HG02759 (cell line): ENCODE results near the gene C10orf143.
"Not testable (repeated sequence)": the region's sequence is repeated elsewhere in the genome, so short reads cannot be mapped to it uniquely, and the experiment has no call there.

Experiments used
- ATAC-seq: cut with Tn5 transposase; IDR thresholded peaks from one replicate; pipeline ENCODE4 v1.9.1; 2021; ENCODE audit warnings: mild to moderate bottlenecking, moderate library complexity; ENCODE audit not compliant: unreplicated experiment

Gene C10orf143

GRCh38 chr10:130037169-130037661, 73.4 kb downstream of the C10orf143 start:
- no peak for ATAC-seq

- ATAC-seq, result no peak
Measured at GRCh38 chr10:130036296-130037065, 74.1 kb downstream of the C10orf143 start.

GRCh38 chr10:130029209-130029608, 81.4 kb downstream of the C10orf143 start:
- ATAC-seq, result no peak

GRCh38 chr10:130028465-130028819, 82.2 kb downstream of the C10orf143 start:
- no peak for ATAC-seq

DNA sequence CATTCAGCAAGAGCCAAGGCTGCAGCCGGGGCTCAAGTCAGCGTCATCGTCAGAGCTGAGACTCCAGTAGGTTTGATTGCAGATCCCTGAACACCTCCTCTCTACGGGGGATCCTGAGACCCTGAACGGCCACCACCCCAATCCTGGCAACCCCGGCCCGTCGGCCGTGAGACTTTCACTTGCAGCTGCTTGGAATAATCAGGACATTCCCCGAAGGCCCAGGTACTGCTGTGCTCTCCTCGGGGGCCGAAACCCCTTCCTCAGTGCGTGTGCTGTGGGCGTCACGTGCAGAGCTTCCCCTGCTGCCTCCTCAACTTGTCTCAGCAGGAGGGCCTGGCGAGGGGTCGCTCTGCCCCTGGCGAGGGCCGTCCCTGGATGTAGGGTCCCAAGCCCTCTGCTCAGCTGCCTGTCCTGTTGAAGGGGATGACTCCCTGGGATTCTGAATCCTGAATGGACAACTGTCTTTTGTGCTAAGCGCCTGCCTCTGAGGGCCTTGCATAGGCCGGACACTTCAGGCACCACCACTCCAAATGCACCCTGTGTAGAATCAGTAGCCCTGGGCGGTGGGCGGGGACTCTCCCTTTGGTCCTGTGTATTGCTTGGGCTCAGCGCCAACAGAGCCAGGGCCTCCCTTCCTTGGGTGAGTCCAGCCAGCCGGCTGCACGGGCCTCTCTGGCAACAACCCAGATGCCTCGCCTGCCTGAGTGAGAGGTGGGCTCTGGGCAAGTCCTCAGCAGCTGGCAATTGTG, 82.7 kb downstream of the C10orf143 start:
- no peak for ATAC-seq

DNA sequence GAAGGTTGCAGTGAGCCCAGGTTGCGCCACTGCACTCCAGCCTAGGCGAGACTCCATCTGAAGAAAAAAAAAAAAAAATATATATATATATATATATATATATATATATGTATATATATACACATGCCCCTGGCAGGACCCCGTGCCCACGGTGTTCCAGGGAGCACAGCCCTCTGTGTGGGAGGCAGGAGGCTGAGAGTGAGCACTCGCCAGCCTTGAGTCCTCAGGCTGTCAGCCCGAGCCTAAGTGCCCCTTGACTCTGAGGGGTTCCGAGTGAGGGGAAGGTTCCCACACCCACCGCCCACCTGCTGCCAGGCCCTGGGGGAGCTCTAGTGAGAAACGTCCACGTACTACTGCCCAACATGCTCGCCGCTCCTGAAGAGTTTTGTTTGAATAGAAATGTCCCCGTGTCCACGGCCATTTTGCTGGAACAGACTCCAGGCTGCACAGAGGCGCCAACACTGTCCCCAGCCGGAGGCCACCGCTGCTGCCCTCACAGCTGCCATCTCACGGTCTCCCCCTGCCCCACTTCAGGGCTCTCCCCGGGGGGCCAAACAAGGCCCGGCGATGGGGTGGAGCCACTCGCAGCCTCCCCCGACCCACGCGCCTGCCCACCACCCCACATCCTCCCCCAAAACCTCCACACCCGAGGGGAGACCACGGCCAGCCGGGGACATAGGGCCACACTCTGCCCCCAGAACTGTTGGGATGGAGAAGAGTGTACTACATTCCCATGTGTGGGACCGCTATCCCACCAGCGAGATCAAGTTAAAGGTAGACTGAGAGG, 83.8 kb downstream of the C10orf143 start:
- no peak for ATAC-seq

DNA sequence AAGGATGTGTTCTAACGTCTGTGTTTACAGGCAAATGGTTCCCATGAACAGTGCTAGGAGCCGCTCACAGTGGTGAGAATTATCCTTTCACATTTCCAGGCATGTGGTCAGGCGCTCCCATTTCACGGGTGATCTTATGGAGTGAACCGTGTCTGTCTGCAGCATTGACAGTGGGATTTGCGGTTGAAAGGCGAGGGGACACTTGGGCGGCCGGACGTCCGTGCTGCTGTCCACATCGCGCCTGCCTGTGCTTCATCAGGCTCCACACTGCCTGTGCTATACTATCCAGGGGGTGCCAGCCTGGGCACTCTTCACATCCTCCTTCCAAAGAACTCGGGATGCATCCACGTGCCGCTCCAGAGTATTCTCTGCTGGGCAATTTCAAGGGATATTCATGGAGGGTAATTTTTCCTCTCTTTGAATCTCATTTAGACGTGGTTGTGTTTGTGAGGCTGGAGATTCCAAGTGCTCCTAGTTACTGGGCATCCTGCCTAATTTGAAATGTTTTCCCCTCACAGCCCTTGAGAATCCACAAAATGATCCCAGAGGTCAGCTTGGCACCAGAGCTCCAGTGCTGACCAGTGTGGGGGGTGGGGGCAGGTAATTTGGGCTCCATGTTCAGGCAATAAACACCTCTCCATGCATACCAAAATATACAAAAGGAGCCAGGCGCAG, 84.7 kb downstream of the C10orf143 start:
- no peak for ATAC-seq

GRCh38 chr10:130025326-130025725, 85.3 kb downstream of the C10orf143 start:
- no peak for ATAC-seq

- ATAC-seq, result no peak
Measured at GRCh38 chr10:130024779-130025325, 85.8 kb downstream of the C10orf143 start.

DNA sequence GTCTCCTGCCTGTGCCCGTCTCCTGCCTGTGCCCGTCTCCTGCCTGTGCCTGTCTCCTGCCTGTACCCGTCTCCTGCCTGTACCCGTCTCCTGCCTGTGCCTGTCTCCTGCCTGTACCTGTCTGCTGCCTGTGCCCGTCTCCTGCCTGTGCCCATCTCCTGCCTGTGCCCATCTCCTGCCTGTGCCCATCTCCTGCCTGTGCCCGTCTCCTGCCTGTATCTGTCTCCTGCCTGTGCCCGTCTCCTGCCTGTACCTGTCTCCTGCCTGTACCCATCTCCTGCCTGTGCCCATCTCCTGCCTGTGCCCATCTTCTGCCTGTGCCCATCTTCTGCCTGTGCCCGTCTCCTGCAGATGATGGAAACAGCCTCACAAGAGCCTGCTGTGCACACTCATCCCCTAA, 86.3 kb downstream of the C10orf143 start:
- ATAC-seq, result not testable (repeated sequence)

GRCh38 chr10:130023454-130024230, 87.0 kb downstream of the C10orf143 start:
- no peak for ATAC-seq

DNA sequence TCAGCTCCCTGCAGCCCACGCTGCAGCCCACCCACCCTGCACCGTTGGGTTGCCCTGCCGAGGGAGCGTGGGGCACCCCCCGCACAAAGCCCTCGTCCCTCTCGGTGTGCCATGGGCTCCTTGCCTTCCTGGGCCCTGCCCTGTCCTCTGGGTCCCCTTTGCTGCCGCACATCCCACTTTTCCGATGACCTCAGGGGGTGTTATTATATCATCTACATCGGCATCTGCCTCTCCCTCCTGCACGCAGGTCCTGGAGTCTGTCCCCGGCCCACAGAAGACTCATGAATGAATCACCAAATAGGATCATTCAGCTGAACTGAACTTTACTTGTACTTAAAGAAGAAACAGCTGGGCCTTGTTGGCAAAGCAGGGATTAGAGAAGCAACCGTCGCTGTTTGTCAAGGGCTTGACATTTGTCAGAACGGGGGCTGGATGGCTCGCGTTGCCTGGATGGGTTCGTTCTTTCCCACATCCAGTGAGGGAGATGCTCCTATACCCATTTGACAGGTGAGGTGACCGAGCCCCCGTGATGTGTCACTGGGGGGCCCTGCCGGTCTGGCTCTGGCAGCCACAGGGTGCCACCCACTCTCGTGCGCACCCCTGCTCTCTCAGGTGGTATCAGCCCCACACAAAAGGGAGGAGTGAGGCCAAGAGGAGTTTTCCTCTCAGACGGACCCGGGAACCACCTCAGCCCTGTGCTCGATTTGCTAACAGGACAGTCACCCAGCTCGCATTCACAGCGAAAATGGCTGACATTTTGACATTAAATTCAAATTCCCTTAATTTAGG, 87.9 kb downstream of the C10orf143 start:
- no peak for ATAC-seq

- ATAC-seq, result no peak
Measured at GRCh38 chr10:130022086-130022485, 88.5 kb downstream of the C10orf143 start.

DNA sequence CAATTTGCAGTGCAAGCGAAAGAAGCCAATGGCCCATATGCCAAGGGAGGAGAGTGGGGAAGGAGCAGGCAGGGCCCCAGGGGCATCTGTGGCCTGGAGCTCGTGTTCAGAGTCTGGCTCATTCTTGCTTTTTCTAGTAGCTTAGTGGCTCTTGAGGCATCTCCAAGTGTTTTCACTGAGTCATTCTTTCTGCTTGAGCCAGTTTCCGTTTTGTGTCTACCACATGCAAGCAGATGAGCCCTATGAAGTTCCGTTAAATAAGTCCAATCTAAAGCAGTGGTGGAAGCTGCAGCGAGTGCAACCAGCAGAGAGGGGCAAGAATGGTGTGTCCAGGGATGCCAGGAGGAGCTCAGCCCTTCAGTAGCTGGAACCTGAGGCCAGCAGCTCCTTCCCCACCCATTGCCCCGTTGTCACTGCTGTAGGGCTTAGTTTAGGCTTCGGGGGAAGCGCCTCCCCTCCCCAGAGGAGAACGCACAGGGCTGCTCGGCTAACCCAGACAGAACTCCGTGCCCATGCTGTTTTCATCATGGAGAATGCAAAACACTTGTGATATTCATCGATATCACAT, 89.2 kb downstream of the C10orf143 start:
- ATAC-seq, result no peak

DNA sequence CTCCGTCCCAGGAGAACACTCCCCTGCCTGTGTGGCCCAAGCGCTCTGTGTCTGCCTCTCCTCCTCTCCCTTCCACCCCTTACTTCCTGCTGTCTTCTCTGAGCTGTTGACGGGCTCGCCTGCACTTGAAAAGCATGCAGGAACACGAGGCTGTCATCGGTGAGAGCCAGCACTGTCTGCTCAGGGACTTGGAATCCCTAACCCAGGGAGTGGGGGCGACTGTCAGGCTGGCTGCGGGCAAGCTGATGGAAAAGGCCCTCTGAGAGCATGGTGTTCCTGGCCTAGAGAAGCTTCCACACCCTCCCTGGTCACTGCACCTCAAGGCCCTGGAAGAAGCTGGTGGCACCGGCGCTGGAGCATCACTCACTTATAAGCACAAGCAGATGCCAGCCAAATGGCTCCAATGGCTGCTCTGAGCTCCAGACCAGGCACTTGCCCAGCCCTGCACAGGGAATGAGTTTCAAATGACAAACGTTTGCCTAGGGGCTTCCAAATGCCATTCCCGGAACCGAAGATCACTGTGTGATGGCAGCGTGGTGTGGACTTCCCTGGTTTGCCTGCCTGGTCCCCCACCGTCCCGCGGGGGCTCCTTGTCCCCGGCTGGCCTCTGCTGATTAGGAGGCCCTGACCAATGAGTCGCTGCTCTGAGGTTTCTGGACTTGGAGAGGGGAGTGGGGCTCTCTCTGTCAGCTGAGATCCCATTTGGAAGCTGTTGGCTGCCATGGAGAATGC, 89.8 kb downstream of the C10orf143 start:
- ATAC-seq, result no peak

DNA sequence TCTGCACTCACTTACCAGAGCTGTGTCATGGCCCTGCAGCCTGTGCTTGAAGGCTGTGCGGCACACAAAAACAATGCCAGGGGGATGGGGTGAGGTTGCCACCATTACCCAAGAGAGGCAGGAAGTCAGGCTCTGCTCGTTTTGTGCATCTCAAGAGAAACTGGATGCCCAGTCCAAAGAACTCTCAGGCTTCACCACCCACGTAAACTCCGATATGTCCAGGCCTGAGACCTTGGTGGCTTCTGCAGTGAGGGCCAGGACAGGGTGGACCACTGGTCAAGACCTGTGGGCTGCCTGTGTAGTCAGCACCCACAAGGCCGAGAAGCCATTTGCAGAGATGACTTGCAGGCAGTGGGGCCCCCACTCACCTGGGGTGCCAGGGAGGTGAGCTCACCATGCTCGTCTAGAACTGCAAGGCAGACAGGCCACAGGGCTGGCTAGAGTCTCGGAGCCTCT, 91.9 kb downstream of the C10orf143 start:
- no peak for ATAC-seq

GRCh38 chr10:130018265-130018664, 92.4 kb downstream of the C10orf143 start:
- no peak for ATAC-seq

DNA sequence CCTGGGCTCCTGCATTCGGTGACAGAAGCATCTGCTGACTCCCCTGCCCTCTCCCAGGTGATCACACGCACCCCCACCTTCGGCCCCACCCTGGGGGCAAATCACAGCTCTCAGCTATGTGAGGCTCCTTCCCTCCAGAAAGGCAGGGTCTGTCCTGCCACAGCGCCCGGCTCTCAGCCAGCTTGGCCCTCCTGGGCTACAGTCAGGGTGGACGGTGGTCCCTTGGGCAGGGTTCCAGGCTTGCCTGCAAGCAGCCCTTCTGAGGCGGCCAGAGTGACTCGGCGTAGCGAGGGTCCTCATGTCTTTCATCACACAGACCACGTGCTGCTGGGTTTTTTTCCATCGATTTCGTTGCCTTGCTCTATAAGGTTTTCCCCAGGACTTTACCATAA, 93.0 kb downstream of the C10orf143 start:
- ATAC-seq, result no peak
